ENCODE results near the gene NADK2. TPM values are rescaled to one million over a fixed set of nuclear protein-coding genes. Genes with fewer than 3 reads are reported as not detected.

The NADK2 gene
- 6.3 and 6.7 TPM in 2 replicates for total RNA-seq (2013; cell fraction: nucleolus; rRNA removed)
- 8.3 and 9.0 TPM in 2 replicates for total RNA-seq (2014; rRNA removed)
- total RNA-seq (2014; rRNA removed; fragmentation: Illumina TruSeq; extraction: Trizol), result 8.5 and 8.8 TPM in 2 replicates
- 8.5 and 8.9 TPM in 2 replicates for total RNA-seq (2021)
- 2.9 TPM for polyA plus RNA-seq (2011; ENCODE audit: low read depth)
- polyA plus RNA-seq (2011; rRNA removed), result 8.9 and 14.0 TPM in 2 replicates
- 2.5 and 3.2 TPM in 2 replicates for polyA plus RNA-seq (2011; cell fraction: cytosol; rRNA removed)
- polyA plus RNA-seq (2011; cell fraction: nucleus; rRNA removed), result 3.3 and 5.2 TPM in 2 replicates
- 4.3 and 4.7 TPM in 2 replicates for polyA plus RNA-seq (2012)
- polyA plus RNA-seq (2014; fragmentation: Illumina TruSeq; extraction: Trizol), result 6.6 and 9.5 TPM in 2 replicates
- 1 to 10 TPM; 2.4 to 3.1 TPM for polyA plus RNA-seq (2014; fragmentation: Nextera tagmentation; extraction: Ambion mirVana)
- 5.5 and 6.0 TPM in 2 replicates for polyA plus RNA-seq (2014; rRNA removed)
- 1 to 10 TPM; 4.1 to 4.7 TPM for polyA plus RNA-seq (2016; fragmentation: Nextera tagmentation; extraction: Ambion mirVana)
- polyA minus RNA-seq (2011; rRNA and poly(A)+ RNA removed), result 8.4 and 17.6 TPM in 2 replicates
- 4.5 and 5.2 TPM in 2 replicates for polyA minus RNA-seq (2011; cell fraction: cytosol; rRNA and poly(A)+ RNA removed)
- polyA minus RNA-seq (2011; cell fraction: nucleus; rRNA and poly(A)+ RNA removed), result 1.5 and 2.3 TPM in 2 replicates
- Bru-seq, nascent RNA, result percentile 58 among the genes with signal in this experiment
- BruChase-seq, experiment 1, labeled RNA remaining after a 6-hour chase, result percentile 56 among the genes with signal in this experiment
- BruChase-seq, experiment 2, labeled RNA remaining after a 2-hour chase, result percentile 58 among the genes with signal in this experiment
- long read RNA-seq, experiment 1, partial matches to known transcripts, result 0 of 4 reads
- long read RNA-seq, experiment 1, other reads (novel, unspliced or antisense), result 3 of 4 reads
- long read RNA-seq, experiment 2, transcript NADK2-201 (12 exons, 2,507 nt), result major isoform, 9 of 18 reads
- long read RNA-seq, experiment 2, partial matches to known transcripts, result 3 of 18 reads
- long read RNA-seq, experiment 2, other reads (novel, unspliced or antisense), result 6 of 18 reads

DNA sequence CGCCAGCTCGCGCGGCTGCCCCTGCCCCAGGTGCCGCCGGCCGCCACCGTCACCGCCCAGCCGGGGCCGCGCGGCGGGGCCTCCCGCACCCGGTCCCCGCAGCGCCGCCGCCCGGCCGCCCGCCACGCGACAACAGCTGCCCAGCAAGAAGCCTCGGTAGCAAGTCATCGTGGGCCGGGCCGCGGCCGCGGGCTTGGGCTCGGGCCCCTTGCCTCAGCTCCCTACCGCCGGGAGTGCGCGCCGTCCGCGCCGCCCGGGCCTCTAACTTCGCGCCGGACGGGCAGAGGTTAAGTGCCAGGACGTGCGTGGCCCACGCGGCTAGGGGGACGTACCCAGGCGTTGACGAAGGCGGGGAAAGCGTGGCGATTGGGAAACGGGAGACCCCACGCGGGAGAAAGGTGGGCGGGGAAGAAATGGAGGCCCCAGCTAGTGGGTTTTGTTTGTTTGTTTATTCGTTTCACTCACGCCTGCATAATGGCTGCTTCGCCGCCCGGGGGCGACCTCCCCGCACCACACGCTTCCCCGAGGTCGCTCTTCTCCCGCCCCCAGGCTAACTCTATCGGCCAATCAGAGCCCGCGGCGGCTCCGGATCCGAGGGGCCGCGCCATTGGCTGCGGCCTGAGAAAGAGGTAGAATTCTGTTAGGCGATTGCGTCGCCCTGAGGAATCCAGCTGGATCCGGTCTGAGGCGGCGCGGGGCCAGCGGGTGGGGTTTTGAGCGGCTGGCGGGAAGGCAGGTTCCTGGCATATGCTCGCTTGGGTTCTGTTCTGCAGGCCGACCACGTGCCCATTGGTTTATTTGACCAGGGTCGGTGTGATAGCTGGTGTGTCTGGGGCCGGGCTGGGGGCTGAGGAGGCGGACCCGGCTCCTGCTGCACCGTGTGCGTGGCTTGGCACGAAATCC lies at the start of gene NADK2:
NADK2 (minus strand) TSS at position 295 of the 903 bp plus-strand sequence; CDS start at position 168, 127 bp downstream.
- H2AFZ ChIP-seq (ENCODE audit: control insufficient read depth, low read depth, low read length), result peak within 1 kb of the TSS; percentile 91
- 1% methylated on average over 96 of the region's 100 CpGs for WGBS (ENCODE audit: insufficient coverage, insufficient replicate concordance, low lambda C conversion rate, missing lambda C conversion rate)
- peak within 1 kb of the TSS; percentile 97 for H3K4me3 ChIP-seq
- DNase-seq (ENCODE audit: low read depth, low spot score) (peak; percentile 61), FAIRE-seq (peak; percentile 79), ATAC-seq (peak; percentile 92)
- ChIA-PET RAD21 (ENCODE audit: unreplicated experiment) (interaction anchor here (1.0 to 4.8 kb wide), 10 partner anchors 20 to 629 kb away, joined by 3 to 21 read pairs (median 4); partner anchors contain the start of gene LMBRD2), SMC1A (ENCODE audit: uncharacterized antibody, unreplicated experiment) (interaction anchor here (0.7 to 2.4 kb wide), 10 partner anchors 8 to 1329 kb away, joined by 3 to 11 read pairs (median 4); no protein-coding TSS in a partner anchor), CTCF (interaction anchor here (0.7 to 7.4 kb wide), 20 partner anchors 10 to 449 kb away, joined by 3 to 47 read pairs (median 5); partner anchors contain the start of gene LMBRD2), POLR2A (interaction anchor here (0.6 to 1.2 kb wide), 4 partner anchors 89 to 458 kb away, joined by 3 read pairs; no protein-coding TSS in a partner anchor)
- no peaks in the 10 kb centered on the region for H3K27me3 ChIP-seq (replicated peaks in 1 of 2; ENCODE audit: control insufficient read depth in 2 of 2, insufficient read depth in 2 of 2, low read length in 1 of 2)
- peak within 1 kb of the TSS; percentile 64 for H3K9ac ChIP-seq (ENCODE audit: control insufficient read depth, insufficient read depth, low read length)
- H3K4me2 ChIP-seq (ENCODE audit: control insufficient read depth, insufficient read depth), result peak within 1 kb of the TSS; percentile 99
- no peaks in the 10 kb centered on the region for H3K36me3 ChIP-seq (ENCODE audit: control insufficient read depth in 2 of 2, insufficient read depth in 2 of 2, low read length in 1 of 2)
- peaks cover 19% of the 10 kb centered on the region for H3K4me1 ChIP-seq (ENCODE audit: control insufficient read depth, insufficient read depth, low read length)
- H3K79me2 ChIP-seq (ENCODE audit: control insufficient read depth, insufficient read depth, low read length), result peaks cover 1% of the 10 kb centered on the region; the same call in 1 of the 2 replicates
- H4K20me1 ChIP-seq (ENCODE audit: control insufficient read depth, insufficient read depth), result no peaks in the 10 kb centered on the region
- H3K9me3 ChIP-seq (replicated peaks; ENCODE audit: control insufficient read depth, insufficient read depth, low read length), result no peaks in the 10 kb centered on the region
- no TSS peak for BruUV-seq (replicated peaks)
- in situ Hi-C loops (cut with MboI) (loop anchor here (10.0 kb wide), 1 partner anchor 453 kb away; no protein-coding TSS in a partner anchor), intact Hi-C loops (cut with micrococcal nuclease; ENCODE audit: unreplicated experiment) (loop anchor here (5.0 kb wide), 2 partner anchors 65 to 450 kb away; no protein-coding TSS in a partner anchor)
- peak within 1 kb of the TSS; percentile 59 for H3K27ac ChIP-seq (ENCODE audit: control insufficient read depth, insufficient read depth)
- TF ChIP-seq TBL1XR1 (IDR thresholded peaks at IDR 0.05; ENCODE audit: low read depth, low read length) (no peak), EED (IDR thresholded peaks at IDR 0.05; ENCODE audit: low read depth) (peak; percentile 53), ZNF687 (IDR thresholded peaks at IDR 0.05) (peak; percentile 89), CREM (IDR thresholded peaks at IDR 0.05; ENCODE audit: low read depth) (no peak; the same call in 1 of the 2 replicates), DPF2 (IDR thresholded peaks at IDR 0.05) (peak; percentile 60; the same call in 1 of the 2 replicates)
- TF ChIP-seq, protein P1, sequence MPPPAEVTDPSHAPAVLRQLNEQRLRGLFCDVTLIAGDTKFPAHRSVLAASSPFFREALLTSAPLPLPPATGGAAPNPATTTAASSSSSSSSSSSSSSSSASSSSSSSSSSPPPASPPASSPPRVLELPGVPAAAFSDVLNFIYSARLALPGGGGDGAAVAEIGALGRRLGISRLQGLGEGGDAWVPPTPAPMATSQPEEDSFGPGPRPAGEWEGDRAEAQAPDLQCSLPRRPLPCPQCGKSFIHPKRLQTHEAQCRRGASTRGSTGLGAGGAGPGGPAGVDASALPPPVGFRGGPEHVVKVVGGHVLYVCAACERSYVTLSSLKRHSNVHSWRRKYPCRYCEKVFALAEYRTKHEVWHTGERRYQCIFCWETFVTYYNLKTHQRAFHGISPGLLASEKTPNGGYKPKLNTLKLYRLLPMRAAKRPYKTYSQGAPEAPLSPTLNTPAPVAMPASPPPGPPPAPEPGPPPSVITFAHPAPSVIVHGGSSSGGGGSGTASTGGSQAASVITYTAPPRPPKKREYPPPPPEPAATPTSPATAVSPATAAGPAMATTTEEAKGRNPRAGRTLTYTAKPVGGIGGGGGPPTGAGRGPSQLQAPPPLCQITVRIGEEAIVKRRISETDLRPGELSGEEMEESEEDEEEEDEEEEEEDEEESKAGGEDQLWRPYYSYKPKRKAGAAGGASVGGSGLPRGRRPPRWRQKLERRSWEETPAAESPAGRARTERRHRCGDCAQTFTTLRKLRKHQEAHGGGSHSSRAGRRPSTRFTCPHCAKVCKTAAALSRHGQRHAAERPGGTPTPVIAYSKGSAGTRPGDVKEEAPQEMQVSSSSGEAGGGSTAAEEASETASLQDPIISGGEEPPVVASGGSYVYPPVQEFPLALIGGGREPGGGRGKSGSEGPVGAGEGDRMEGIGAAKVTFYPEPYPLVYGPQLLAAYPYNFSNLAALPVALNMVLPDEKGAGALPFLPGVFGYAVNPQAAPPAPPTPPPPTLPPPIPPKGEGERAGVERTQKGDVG (CRISPR knock-in tag; IDR thresholded peaks at IDR 0.05), result 0 out of 2 replicates have a peak, but pooled peaks have one; percentile 18
